BE2C (cell line): ENCODE measurements around the gene MBNL1.

Experiments
- DNase-seq: peaks from one replicate; pipeline ENCODE4 v3.0.0-alpha.2; 2020
- H3K27me3 ChIP-seq: fragments of 250-450 bp; sonication (Bioruptor Pico); 2 replicates; pipeline ENCODE4 v1.5.1; 2020; ENCODE audit warnings: mild to moderate bottlenecking
- H3K36me3 ChIP-seq: fragments of 250-450 bp; sonication (Bioruptor Pico); 2 replicates; pipeline ENCODE4 v1.5.1; 2020; ENCODE audit warnings: mild to moderate bottlenecking
- H3K4me1 ChIP-seq: fragments of 250-450 bp; sonication (Bioruptor Pico); 2 replicates; pipeline ENCODE4 v1.5.1; 2020
- H3K4me3 ChIP-seq: 2 replicates; pipeline ENCODE4 v1.5.1; 2011; ENCODE audit warnings: low read depth, low read length
- H3K9me3 ChIP-seq: fragments of 250-450 bp; sonication (Bioruptor Pico); 2 replicates; pipeline ENCODE4 v1.5.1; 2020
- CTCF ChIP-seq: IDR thresholded peaks from 2 replicates; pipeline ENCODE4 v1.5.1; 2012; ENCODE audit warnings: mild to moderate bottlenecking, low read depth, low read length

The MBNL1 gene

GRCh38 chr3:152402695-152403451 is 134.1 kb downstream of the MBNL1 start:
- no peaks in the 10 kb centered on the region for H3K9me3 ChIP-seq
- no peaks in the 10 kb centered on the region for H3K36me3 ChIP-seq
- no peak overlapping the region for H3K4me3 ChIP-seq
- no peak for TF ChIP-seq CTCF
- H3K4me1 ChIP-seq: peaks cover 11% of the 10 kb centered on the region
- DNase-seq: no peak
- H3K27me3 ChIP-seq: no peaks in the 10 kb centered on the region

- TF ChIP-seq CTCF: no peak
- Histone ChIP-seq H3K4me3 (no peak overlapping the region), H3K4me1 (peaks cover 9% of the 10 kb centered on the region), H3K9me3 (no peaks in the 10 kb centered on the region), H3K36me3 (no peaks in the 10 kb centered on the region), H3K27me3 (no peaks in the 10 kb centered on the region)
- DNase-seq: no peak
These were observed 134.9 kb downstream of the MBNL1 start for GRCh38 chr3:152403632-152404066.

GRCh38 chr3:152404976-152405375 is 136.2 kb downstream of the MBNL1 start:
- Histone ChIP-seq H3K9me3 (no peaks in the 10 kb centered on the region), H3K4me1 (peaks cover 8% of the 10 kb centered on the region), H3K4me3 (no peak overlapping the region), H3K36me3 (no peaks in the 10 kb centered on the region), H3K27me3 (no peaks in the 10 kb centered on the region)
- no peak for TF ChIP-seq CTCF
- no peak for DNase-seq

- no peak overlapping the region for H3K4me3 ChIP-seq
These were observed 137.4 kb downstream of the MBNL1 start for GRCh38 chr3:152405915-152406802.

GRCh38 chr3:152413240-152413639 is 144.5 kb downstream of the MBNL1 start:
- H3K4me3 ChIP-seq: no peak overlapping the region
- no peaks in the 10 kb centered on the region for H3K9me3 ChIP-seq
- H3K27me3 ChIP-seq: no peaks in the 10 kb centered on the region
- H3K4me1 ChIP-seq: no peaks in the 10 kb centered on the region
- no peak for DNase-seq
- peaks cover 20% of the 10 kb centered on the region for H3K36me3 ChIP-seq
- no peak for TF ChIP-seq CTCF

More at GRCh38 chr3:152405915-152406802, 137.4 kb downstream of the MBNL1 start:
- DNase-seq: no peak
- no peaks in the 10 kb centered on the region for H3K36me3 ChIP-seq
- no peaks in the 10 kb centered on the region for H3K27me3 ChIP-seq
- TF ChIP-seq CTCF: no peak
- H3K4me1 ChIP-seq: peaks cover 5% of the 10 kb centered on the region
- no peaks in the 10 kb centered on the region for H3K9me3 ChIP-seq
